ENCODE data around the gene DDR2.
A peak's percentile ranks its signal among the peaks of the same experiment; 100 is the strongest.

The DDR2 gene

GRCh38 chr1:162695687-162696086 lies 63.4 kb downstream of the DDR2 start:
- no peak for TF ChIP-seq POLR2AphosphoS5 (IDR thresholded peaks at IDR 0.05; ENCODE audit: low read depth, low read length)
- TF ChIP-seq TAF1 (IDR thresholded peaks at IDR 0.05; ENCODE audit: borderline replicate concordance, insufficient read depth, low read length), result no peak
- TF ChIP-seq SIN3A (IDR thresholded peaks at IDR 0.05; ENCODE audit: borderline replicate concordance, insufficient read depth, low read length), result no peak
- TF ChIP-seq FOXP2 (optimal IDR thresholded peaks at IDR 0.05; ENCODE audit: borderline replicate concordance, extremely low read depth, extremely low read length, insufficient read depth), result no peak
- TF ChIP-seq REST (IDR thresholded peaks at IDR 0.05; ENCODE audit: insufficient read depth in 1 of 2, low read depth in 2 of 2, low read length in 2 of 2), result no peak

GRCh38 chr1:162696286-162696862 lies 64.1 kb downstream of the DDR2 start:
- TF ChIP-seq REST (IDR thresholded peaks at IDR 0.05; ENCODE audit: insufficient read depth in 1 of 2, low read depth in 2 of 2, low read length in 2 of 2) (peak; percentile 15 to 17; a peak in 1 of 4 replicates), TAF1 (IDR thresholded peaks at IDR 0.05; ENCODE audit: borderline replicate concordance, insufficient read depth, low read length) (no peak), FOXP2 (optimal IDR thresholded peaks at IDR 0.05; ENCODE audit: borderline replicate concordance, extremely low read depth, extremely low read length, insufficient read depth) (peak; percentile 44), SIN3A (IDR thresholded peaks at IDR 0.05; ENCODE audit: borderline replicate concordance, insufficient read depth, low read length) (no peak)

- TF ChIP-seq TAF1 (IDR thresholded peaks at IDR 0.05; ENCODE audit: borderline replicate concordance, insufficient read depth, low read length) (no peak), POLR2AphosphoS5 (IDR thresholded peaks at IDR 0.05; ENCODE audit: low read depth, low read length) (no peak), SIN3A (IDR thresholded peaks at IDR 0.05; ENCODE audit: borderline replicate concordance, insufficient read depth, low read length) (no peak), FOXP2 (optimal IDR thresholded peaks at IDR 0.05; ENCODE audit: borderline replicate concordance, extremely low read depth, extremely low read length, insufficient read depth) (no peak), REST (IDR thresholded peaks at IDR 0.05; ENCODE audit: insufficient read depth in 1 of 2, low read depth in 2 of 2, low read length in 2 of 2) (no peak)
Measured at GRCh38 chr1:162697140-162697895, 65.1 kb downstream of the DDR2 start.

- no peak for TF ChIP-seq POLR2AphosphoS5 (IDR thresholded peaks at IDR 0.05; ENCODE audit: low read depth, low read length)
- no peak for TF ChIP-seq REST (IDR thresholded peaks at IDR 0.05; ENCODE audit: insufficient read depth in 1 of 2, low read depth in 2 of 2, low read length in 2 of 2)
Measured at GRCh38 chr1:162699366-162699765, 67.1 kb downstream of the DDR2 start.

Data from PFSK-1 (cell line).